ENCODE measurements around the gene ABCG1. TPM values are rescaled to one million over a fixed set of nuclear protein-coding genes. Genes with fewer than 3 reads are reported as not detected.

Gene ABCG1
- total RNA-seq, 1 experiment from 2014 or later = 0.21 TPM

GRCh38 chr21:42272109-42272962 is 53.4 kb downstream of the ABCG1 start:
- no peak for DNase-seq (ENCODE audit: low read depth, low spot score)
- in situ Hi-C loops (cut with HindIII; ENCODE audit: low pct_unique_long_range_greater_than_20kb, low sequenced_read_pairs) = no loop called here

DNA sequence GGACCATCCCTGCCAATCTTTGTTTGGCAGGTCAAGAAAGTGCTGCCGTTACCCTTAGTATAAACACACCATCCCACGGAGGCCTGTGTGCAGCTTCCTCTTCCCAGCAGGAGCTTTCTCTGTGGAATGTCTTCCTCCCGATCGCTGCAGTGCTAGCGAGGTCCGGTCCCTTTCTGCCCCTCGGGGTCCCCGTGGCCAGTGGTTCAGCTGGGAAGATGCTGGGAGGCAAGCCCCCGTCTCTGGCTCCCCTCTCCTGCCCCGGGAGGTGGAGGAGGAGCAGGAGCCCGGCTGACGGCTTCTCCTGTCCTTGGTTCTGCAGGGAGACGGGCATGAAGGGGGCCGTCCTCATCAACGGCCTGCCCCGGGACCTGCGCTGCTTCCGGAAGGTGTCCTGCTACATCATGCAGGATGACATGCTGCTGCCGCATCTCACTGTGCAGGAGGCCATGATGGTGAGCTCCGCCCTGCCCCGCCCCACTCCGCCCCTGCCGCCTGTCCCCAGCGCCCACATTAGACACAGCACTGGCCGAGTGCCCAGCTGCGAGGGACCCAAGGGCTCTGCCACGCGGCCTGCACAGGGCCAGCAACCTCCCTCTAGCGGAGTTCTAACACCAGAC is 54.2 kb downstream of the ABCG1 start:
- in situ Hi-C loops (cut with HindIII; ENCODE audit: low pct_unique_long_range_greater_than_20kb, low sequenced_read_pairs) = no loop called here
- no peak for DNase-seq (ENCODE audit: low read depth, low spot score)

DNA sequence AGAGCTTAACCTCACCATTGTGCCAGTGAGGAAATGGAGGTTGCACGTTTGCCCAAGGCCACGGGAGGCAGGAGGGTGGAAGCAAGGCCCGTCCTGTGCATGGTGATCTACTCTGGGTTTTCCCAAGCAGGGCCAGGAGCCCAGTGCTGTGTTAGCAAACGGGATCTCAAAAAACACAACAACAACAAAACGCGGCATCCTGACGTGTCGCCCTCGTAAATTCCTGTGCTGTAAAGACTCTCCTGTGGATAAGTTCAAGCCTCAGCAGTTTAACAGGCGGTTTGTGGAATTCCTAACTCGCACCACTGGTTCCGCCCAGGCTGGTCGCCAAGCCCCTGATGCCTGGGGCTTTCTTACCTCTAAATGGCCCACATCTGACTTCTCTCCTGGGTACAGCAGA is 57.1 kb downstream of the ABCG1 start:
- in situ Hi-C loops (cut with HindIII; ENCODE audit: low pct_unique_long_range_greater_than_20kb, low sequenced_read_pairs) = no loop called here
- no peak for DNase-seq (ENCODE audit: low read depth, low spot score)

DNA sequence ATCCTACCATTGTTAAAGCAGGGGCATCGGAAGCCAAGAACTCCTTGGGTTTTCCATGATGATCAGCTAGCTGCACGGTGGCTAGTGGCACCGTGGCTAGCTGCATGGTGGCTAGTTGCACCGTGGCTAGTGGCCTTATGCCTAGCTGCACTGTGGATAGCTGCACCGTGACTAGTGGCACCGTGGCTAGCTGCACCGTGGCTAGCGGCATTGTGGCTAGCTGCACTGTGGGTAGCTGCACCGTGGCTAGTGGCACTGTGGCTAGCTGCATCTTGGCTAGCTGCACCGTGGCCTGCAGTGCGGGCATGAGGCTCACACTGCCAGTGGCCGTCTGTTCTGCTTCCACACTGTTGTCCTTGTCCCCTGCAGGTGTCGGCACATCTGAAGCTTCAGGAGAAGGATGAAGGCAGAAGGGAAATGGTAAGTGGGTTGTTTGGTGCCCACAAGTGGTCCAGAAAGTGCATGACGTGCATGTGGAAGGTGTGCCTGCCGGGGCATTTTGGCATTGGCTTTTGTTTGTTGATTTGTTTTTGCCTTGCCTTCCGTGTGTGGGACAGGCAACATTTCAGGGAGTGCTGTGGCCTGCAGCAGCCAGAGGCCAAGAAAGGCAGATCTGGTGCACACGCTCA is 57.7 kb downstream of the ABCG1 start:
- in situ Hi-C loops (cut with HindIII; ENCODE audit: low pct_unique_long_range_greater_than_20kb, low sequenced_read_pairs) = no loop called here
- DNase-seq (ENCODE audit: low read depth, low spot score) = no peak

DNA sequence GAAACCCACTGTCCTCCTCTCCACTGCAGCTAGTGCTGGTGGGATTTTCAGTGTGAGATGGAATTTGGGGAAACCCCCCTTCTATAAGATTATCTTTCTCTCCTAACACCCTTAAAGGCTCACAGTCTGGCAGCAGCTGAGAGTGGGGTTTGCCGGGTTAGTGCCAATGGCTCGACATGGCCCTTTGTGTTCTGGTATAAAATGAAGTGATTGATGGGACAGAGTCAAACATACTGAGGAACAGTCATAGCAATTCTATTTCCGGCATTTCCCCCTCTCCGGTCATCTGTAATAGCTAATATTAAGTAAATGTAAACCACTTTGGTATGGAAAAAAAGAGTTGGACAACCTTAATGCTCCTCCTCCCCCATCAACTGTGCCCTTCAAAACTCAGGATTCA is 58.7 kb downstream of the ABCG1 start:
- no peak for DNase-seq (ENCODE audit: low read depth, low spot score)
- in situ Hi-C loops (cut with HindIII; ENCODE audit: low pct_unique_long_range_greater_than_20kb, low sequenced_read_pairs) = no loop called here

DNA sequence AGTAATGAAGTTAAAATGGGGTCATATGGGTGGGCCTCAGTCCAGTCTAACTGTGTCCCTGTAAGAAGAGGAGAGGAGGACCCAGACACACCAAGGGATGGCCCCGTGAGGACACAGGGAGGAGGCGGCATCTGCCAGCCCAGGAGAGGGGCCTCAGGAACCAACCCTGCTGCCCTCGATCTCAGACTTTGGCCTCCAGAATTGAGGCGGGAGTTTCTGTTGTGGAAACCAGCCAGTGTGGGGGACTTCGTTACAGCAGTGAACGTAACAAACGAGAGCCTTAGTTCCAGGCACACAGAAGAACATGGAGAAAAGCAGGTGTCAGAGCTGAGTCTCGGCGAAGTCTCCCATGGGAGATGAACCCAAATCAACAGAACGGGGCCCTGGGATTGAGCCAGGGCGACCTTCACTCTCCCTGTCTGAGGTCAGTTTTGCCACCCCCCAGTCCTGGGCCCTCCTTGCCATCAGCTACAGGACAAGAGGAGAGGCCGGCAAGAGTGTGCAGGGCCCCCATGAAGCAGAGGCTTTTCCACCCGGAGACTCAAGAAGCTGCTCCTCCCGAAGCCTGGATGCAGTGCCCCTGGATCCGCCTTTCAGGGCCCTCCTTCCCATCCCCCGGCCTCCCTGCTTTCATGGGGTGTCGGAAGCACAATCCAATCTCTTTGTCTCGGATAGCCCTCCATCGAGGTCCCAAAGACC is 59.7 kb downstream of the ABCG1 start:
- in situ Hi-C loops (cut with HindIII; ENCODE audit: low pct_unique_long_range_greater_than_20kb, low sequenced_read_pairs) = no loop called here
- no peak for DNase-seq (ENCODE audit: low read depth, low spot score)

GRCh38 chr21:42279341-42279871 is 60.5 kb downstream of the ABCG1 start:
- in situ Hi-C loops (cut with HindIII; ENCODE audit: low pct_unique_long_range_greater_than_20kb, low sequenced_read_pairs) = no loop called here
- DNase-seq (ENCODE audit: low read depth, low spot score) = no peak

DNA sequence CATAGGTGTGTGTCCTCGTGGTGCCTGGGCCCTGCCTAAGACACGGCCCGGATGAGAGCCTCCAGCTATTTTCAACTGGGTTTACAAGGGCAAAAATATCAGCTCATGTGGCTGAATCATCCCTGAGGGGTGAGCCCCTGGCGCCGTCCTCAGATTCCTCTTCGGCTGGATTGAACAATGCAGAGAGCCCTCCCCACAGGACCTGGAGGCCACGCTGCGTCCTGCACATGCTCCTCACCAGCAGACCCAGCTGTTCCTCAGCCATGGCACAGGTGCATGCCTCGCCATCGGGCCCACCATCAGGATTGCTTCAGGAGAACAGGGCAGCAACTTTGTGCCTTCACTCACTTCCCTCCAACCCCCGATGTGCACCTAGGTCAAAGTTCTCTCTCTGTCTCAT is 60.9 kb downstream of the ABCG1 start:
- no peak for DNase-seq (ENCODE audit: low read depth, low spot score)
- in situ Hi-C loops (cut with HindIII; ENCODE audit: low pct_unique_long_range_greater_than_20kb, low sequenced_read_pairs) = no loop called here

DNA sequence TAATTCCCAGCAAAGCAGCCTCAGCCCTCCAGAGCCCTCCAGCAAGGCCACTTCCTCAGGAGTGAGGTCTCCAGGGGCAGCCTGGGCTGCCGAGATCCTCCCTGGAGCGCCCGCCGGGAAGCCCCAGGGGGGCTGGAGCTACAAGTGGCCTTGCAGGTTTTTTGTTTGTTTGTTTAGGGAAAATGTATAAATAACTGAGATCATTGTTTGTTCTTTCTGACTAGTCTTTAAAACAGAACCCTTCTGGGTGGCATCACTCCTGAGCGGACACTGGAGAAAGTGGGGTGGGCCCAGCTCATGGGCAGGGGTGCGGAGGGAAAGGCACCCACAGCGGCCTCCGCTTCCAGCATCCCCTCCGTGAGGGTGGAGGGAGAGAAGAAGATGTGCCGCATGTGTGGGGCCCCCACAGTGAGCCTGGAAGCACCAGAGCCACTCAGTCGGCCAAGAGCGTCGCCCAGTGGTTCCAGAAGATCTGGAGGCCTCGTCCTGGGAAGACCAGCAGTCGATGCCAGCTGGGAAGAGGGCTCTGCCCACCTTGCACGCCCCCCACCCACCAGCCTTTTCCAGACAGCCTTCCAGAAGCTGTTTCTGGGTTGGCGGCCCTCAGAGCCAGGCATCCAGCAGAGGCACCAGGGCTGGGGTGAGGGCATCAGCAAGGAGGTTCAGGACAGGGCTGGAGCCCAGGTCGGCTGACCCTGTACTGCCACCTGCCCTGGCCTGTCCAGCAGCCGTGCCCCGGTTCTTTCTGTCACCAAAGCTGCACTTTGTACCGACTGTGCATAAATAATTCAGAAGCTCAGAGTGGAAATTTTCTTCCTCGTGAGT is 61.6 kb downstream of the ABCG1 start:
- in situ Hi-C loops (cut with HindIII; ENCODE audit: low pct_unique_long_range_greater_than_20kb, low sequenced_read_pairs) = no loop called here
- DNase-seq (ENCODE audit: low read depth, low spot score) = no peak

DNA sequence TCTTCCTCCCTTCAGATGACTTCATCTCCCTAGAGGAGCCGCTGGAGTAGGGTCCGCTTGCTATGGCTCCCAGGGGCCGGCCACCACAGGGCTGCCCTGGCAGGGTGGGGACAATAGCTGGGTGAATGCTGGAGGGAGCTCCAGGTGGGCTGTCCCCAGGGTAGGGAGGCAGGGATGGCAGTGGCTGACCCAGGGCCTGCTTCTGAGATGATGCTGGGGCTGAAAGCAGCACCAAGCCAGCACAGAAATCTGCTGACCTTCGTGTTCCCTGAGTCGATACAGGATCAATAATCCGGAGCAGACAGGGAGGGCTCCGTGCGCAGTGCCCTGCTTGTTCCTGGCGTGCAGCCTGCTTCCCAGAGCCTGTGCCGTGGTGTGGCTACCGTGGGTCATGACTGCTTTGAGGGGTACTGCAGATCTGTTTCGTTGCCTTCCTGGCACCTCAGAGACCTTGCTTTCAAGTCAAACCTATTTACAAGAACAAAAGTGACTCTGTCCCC is 62.3 kb downstream of the ABCG1 start:
- in situ Hi-C loops (cut with HindIII; ENCODE audit: low pct_unique_long_range_greater_than_20kb, low sequenced_read_pairs) = no loop called here
- no peak for DNase-seq (ENCODE audit: low read depth, low spot score)

DNA sequence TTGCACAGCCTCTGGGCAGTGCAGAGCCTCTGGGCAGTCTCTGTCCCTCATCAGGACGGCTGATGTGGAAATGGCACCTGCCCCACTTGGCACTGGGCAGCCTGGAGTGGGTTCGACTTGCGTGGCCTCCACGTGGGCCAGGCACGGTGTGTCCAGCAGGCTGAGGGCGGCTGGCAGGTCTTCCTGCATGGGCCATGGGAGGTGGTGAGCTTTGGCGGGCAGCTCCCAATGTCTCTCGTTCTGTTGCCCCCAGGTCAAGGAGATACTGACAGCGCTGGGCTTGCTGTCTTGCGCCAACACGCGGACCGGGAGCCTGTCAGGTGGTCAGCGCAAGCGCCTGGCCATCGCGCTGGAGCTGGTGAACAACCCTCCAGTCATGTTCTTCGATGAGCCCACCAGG is 63.1 kb downstream of the ABCG1 start:
- in situ Hi-C loops (cut with HindIII; ENCODE audit: low pct_unique_long_range_greater_than_20kb, low sequenced_read_pairs) = no loop called here

GRCh38 chr21:42282715-42283114 is 63.8 kb downstream of the ABCG1 start:
- in situ Hi-C loops (cut with HindIII; ENCODE audit: low pct_unique_long_range_greater_than_20kb, low sequenced_read_pairs) = no loop called here
- DNase-seq (ENCODE audit: low read depth, low spot score) = no peak

More for the DNA sequence above, 63.1 kb downstream of the ABCG1 start:
- DNase-seq (ENCODE audit: low read depth, low spot score) = no peak

GRCh38 chr21:42285569-42286245 is 66.8 kb downstream of the ABCG1 start:
- in situ Hi-C loops (cut with HindIII; ENCODE audit: low pct_unique_long_range_greater_than_20kb, low sequenced_read_pairs) = no loop called here

DNA sequence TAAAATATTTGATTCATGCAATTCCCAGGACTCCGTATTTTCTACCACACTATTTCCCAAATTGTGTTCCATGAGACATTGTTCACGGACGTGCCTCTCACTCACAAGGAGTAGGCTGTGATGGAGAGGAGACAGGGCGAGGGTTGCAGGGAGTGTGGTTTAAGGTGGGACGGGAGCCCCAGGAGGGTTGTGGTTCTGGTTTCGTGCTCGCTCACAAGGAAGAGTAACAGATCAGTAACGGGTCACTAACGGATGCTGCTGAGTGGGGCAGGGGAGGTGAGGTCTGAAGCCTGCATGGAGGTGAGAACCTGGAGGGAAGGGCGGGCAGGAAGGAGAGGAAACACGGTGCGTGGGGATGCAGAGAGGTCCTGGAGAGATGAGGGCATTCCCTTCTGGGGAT is 67.5 kb downstream of the ABCG1 start:
- no peak for DNase-seq (ENCODE audit: low read depth, low spot score)
- in situ Hi-C loops (cut with HindIII; ENCODE audit: low pct_unique_long_range_greater_than_20kb, low sequenced_read_pairs) = no loop called here

More at GRCh38 chr21:42285569-42286245, 66.8 kb downstream of the ABCG1 start:
- DNase-seq (ENCODE audit: low read depth, low spot score) = no peak

- no peak for DNase-seq (ENCODE audit: low read depth, low spot score)
- in situ Hi-C loops (cut with HindIII; ENCODE audit: low pct_unique_long_range_greater_than_20kb, low sequenced_read_pairs) = no loop called here
These were observed 68.5 kb downstream of the ABCG1 start for GRCh38 chr21:42287193-42288083.

DNA sequence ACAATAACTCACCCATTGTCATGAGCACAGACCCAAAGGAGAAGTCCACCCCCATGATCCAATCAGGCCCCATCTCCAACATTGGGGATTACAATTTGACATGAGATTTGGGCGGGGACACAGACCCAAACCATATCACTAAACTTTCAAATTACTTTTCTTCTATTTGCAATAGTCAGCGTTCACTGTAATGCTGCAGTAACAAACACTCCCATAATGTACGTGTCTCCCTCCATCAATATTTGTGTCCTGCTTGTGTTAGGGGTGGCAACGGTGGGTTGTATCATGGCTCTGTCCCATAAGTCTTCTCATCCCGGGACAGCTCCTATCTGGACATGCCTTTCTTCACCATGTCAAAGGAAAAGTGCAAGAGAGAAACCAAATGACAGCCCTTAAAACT is 70.0 kb downstream of the ABCG1 start:
- no peak for DNase-seq (ENCODE audit: low read depth, low spot score)
- in situ Hi-C loops (cut with HindIII; ENCODE audit: low pct_unique_long_range_greater_than_20kb, low sequenced_read_pairs) = no loop called here
